Measurements from ENCODE around the gene CCDC18.

CCDC18 gene

GRCh38 chr1:93288558-93288957 lies 108.0 kb downstream of the CCDC18 start:
- H3K4me3 Mint-ChIP-seq: no peak overlapping the region
- no peaks in the 10 kb centered on the region for H3K9me3 Mint-ChIP-seq
- no peak overlapping the region for H3K27ac Mint-ChIP-seq
- H3K4me1 Mint-ChIP-seq: no peaks in the 10 kb centered on the region
- no peaks in the 10 kb centered on the region for H3K27me3 Mint-ChIP-seq
- ATAC-seq (no peak), DNase-seq (no peak)

- ATAC-seq (no peak), DNase-seq (no peak)
- Mint-ChIP-seq H3K27me3 (no peaks in the 10 kb centered on the region), H3K9me3 (no peaks in the 10 kb centered on the region), H3K27ac (no peak overlapping the region), H3K4me1 (no peaks in the 10 kb centered on the region), H3K4me3 (no peak overlapping the region)
These were observed 116.1 kb downstream of the CCDC18 start for GRCh38 chr1:93296555-93297154.

- Mint-ChIP-seq H3K27ac (no peak overlapping the region), H3K9me3 (no peaks in the 10 kb centered on the region), H3K4me1 (no peaks in the 10 kb centered on the region), H3K27me3 (no peaks in the 10 kb centered on the region), H3K4me3 (no peak overlapping the region)
- ATAC-seq (no peak), DNase-seq (no peak)
These were observed 120.6 kb downstream of the CCDC18 start for GRCh38 chr1:93301131-93301530.

- no peaks in the 10 kb centered on the region for H3K9me3 Mint-ChIP-seq
- no peaks in the 10 kb centered on the region for H3K27me3 Mint-ChIP-seq
- H3K27ac Mint-ChIP-seq: no peak overlapping the region
- DNase-seq: no peak
- H3K4me1 Mint-ChIP-seq: no peaks in the 10 kb centered on the region
- ATAC-seq: no peak
- no peak overlapping the region for H3K4me3 Mint-ChIP-seq
These were observed 121.6 kb downstream of the CCDC18 start for GRCh38 chr1:93302078-93302477.

GRCh38 chr1:93304716-93305138 lies 124.2 kb downstream of the CCDC18 start:
- Mint-ChIP-seq H3K4me1 (no peaks in the 10 kb centered on the region), H3K4me3 (no peak overlapping the region), H3K27me3 (no peaks in the 10 kb centered on the region), H3K27ac (no peak overlapping the region), H3K9me3 (no peaks in the 10 kb centered on the region)
- ATAC-seq: peak; percentile 48
- peak; percentile 27 to 41 for DNase-seq

GRCh38 chr1:93306920-93307319 lies 126.4 kb downstream of the CCDC18 start:
- no peak for ATAC-seq
- Mint-ChIP-seq H3K9me3 (no peaks in the 10 kb centered on the region), H3K27ac (no peak overlapping the region), H3K27me3 (no peaks in the 10 kb centered on the region), H3K4me1 (no peaks in the 10 kb centered on the region), H3K4me3 (no peak overlapping the region)
- DNase-seq: no peak

GRCh38 chr1:93313026-93313425 lies 132.5 kb downstream of the CCDC18 start:
- ATAC-seq (no peak), DNase-seq (no peak)
- no peak overlapping the region for H3K27ac Mint-ChIP-seq
- no peaks in the 10 kb centered on the region for H3K27me3 Mint-ChIP-seq
- no peaks in the 10 kb centered on the region for H3K4me1 Mint-ChIP-seq
- no peak overlapping the region for H3K4me3 Mint-ChIP-seq
- H3K9me3 Mint-ChIP-seq: no peaks in the 10 kb centered on the region

GRCh38 chr1:93317207-93317606 lies 136.7 kb downstream of the CCDC18 start:
- DNase-seq (no peak), ATAC-seq (no peak)
- no peak overlapping the region for H3K27ac Mint-ChIP-seq
- H3K9me3 Mint-ChIP-seq: no peaks in the 10 kb centered on the region
- no peaks in the 10 kb centered on the region for H3K27me3 Mint-ChIP-seq
- no peak overlapping the region for H3K4me3 Mint-ChIP-seq
- H3K4me1 Mint-ChIP-seq: no peaks in the 10 kb centered on the region

GRCh38 chr1:93317943-93318342 lies 137.4 kb downstream of the CCDC18 start:
- no peak overlapping the region for H3K4me3 Mint-ChIP-seq
- no peaks in the 10 kb centered on the region for H3K4me1 Mint-ChIP-seq
- no peak overlapping the region for H3K27ac Mint-ChIP-seq
- ATAC-seq: no peak
- DNase-seq: no peak
- no peaks in the 10 kb centered on the region for H3K27me3 Mint-ChIP-seq
- H3K9me3 Mint-ChIP-seq: no peaks in the 10 kb centered on the region

GRCh38 chr1:93321720-93322119 lies 141.2 kb downstream of the CCDC18 start:
- DNase-seq: no peak
- no peak overlapping the region for H3K27ac Mint-ChIP-seq
- no peak overlapping the region for H3K4me3 Mint-ChIP-seq
- H3K9me3 Mint-ChIP-seq: no peaks in the 10 kb centered on the region
- no peaks in the 10 kb centered on the region for H3K4me1 Mint-ChIP-seq
- ATAC-seq: no peak
- H3K27me3 Mint-ChIP-seq: no peaks in the 10 kb centered on the region

GRCh38 chr1:93322349-93322748 lies 141.8 kb downstream of the CCDC18 start:
- ATAC-seq (no peak), DNase-seq (no peak)
- Mint-ChIP-seq H3K4me1 (no peaks in the 10 kb centered on the region), H3K27me3 (no peaks in the 10 kb centered on the region), H3K4me3 (no peak overlapping the region), H3K27ac (no peak overlapping the region), H3K9me3 (no peaks in the 10 kb centered on the region)

GRCh38 chr1:93323185-93323820 lies 142.8 kb downstream of the CCDC18 start:
- no peaks in the 10 kb centered on the region for H3K27me3 Mint-ChIP-seq
- ATAC-seq: no peak
- no peaks in the 10 kb centered on the region for H3K9me3 Mint-ChIP-seq
- no peaks in the 10 kb centered on the region for H3K4me1 Mint-ChIP-seq
- no peak overlapping the region for H3K27ac Mint-ChIP-seq
- no peak for DNase-seq
- no peak overlapping the region for H3K4me3 Mint-ChIP-seq

GRCh38 chr1:93324486-93325464 lies 144.3 kb downstream of the CCDC18 start:
- Mint-ChIP-seq H3K9me3 (no peaks in the 10 kb centered on the region), H3K4me1 (no peaks in the 10 kb centered on the region), H3K27ac (no peak overlapping the region), H3K27me3 (no peaks in the 10 kb centered on the region), H3K4me3 (no peak overlapping the region)
- no peak for DNase-seq
- ATAC-seq: no peak
